NCI-H1436 (cell line): ENCODE results near the gene BLVRB.

Experiments
- DNase-seq: peaks from one replicate; lab custom pipeline; 2025; lab: John Stamatoyannopoulos, UW

BLVRB gene

GRCh38 chr19:40403262-40403984 lies 62.1 kb downstream of the BLVRB start:
- DNase-seq, result peak; percentile 14

- no peak for DNase-seq
These were observed 65.0 kb downstream of the BLVRB start for GRCh38 chr19:40400559-40400958.

- DNase-seq, result no peak
These were observed 67.0 kb downstream of the BLVRB start for GRCh38 chr19:40398417-40399131.
